Measurements from ENCODE around the gene P3H2. TPM values are rescaled to one million over a fixed set of nuclear protein-coding genes. Genes with fewer than 3 reads are reported as not detected.

The P3H2 gene
- total and polyA plus RNA-seq, 2 donors (not counting 1 experiment from before 2014, with no cell fraction given): not detected

- Histone ChIP-seq H3K4me3 (ENCODE audit: control extremely low read depth in 1 of 5, extremely low read depth in 1 of 5, insufficient read depth in 1 of 5, low read depth in 2 of 5, low read length in 4 of 5) (no peak overlapping the region), H3K4me1 (ENCODE audit: control insufficient read depth in 2 of 2, insufficient read depth in 2 of 2, low read length in 2 of 2) (no peaks in the 10 kb centered on the region), H3K9ac (ENCODE audit: low read length) (no peak overlapping the region), H2AFZ (ENCODE audit: insufficient read depth, low read depth, low read length, poor library complexity, severe bottlenecking) (no peak overlapping the region), H3K79me2 (ENCODE audit: control insufficient read depth, insufficient read depth, low read length) (no peaks in the 10 kb centered on the region), H4K20me1 (ENCODE audit: control insufficient read depth, insufficient read depth, low read length, poor library complexity, severe bottlenecking) (no peaks in the 10 kb centered on the region), H3K27me3 (replicated peaks in 1 of 4; ENCODE audit: control extremely low read depth in 1 of 4, control insufficient read depth in 3 of 4, insufficient read depth in 4 of 4, low read length in 3 of 4) (peaks cover 0 to 4% (median 0%) of the 10 kb centered on the region in 4 experiments), H3K9me3 (ENCODE audit: control extremely low read depth in 1 of 3, control insufficient read depth in 2 of 3, insufficient read depth in 1 of 3, low read length in 2 of 3) (no peaks in the 10 kb centered on the region), H3K4me2 (replicated peaks; ENCODE audit: low read depth, low read length, poor library complexity, severe bottlenecking) (no peak overlapping the region), H3K36me3 (replicated peaks in 1 of 2; ENCODE audit: control extremely low read depth in 1 of 2, control insufficient read depth in 1 of 2, extremely low read depth in 1 of 2, insufficient read depth in 2 of 2, low read length in 1 of 2) (no peaks in the 10 kb centered on the region), H3K27ac (ENCODE audit: low read length in 2 of 2) (no peak overlapping the region)
- H3K9me3 Mint-ChIP-seq (ENCODE audit: insufficient read depth): no peaks in the 10 kb centered on the region
- H3K27ac Mint-ChIP-seq: no peak overlapping the region
- no peaks in the 10 kb centered on the region for H3K4me1 Mint-ChIP-seq
- ATAC-seq (ENCODE audit: low read depth) (no peak), DNase-seq (no peak)
- ChIA-PET CTCF (no interaction called here), POLR2A (no interaction called here)
- H3K27me3 Mint-ChIP-seq: peaks cover 9% of the 10 kb centered on the region
- no CpG with 5 or more reads among the region's 3 CpGs for WGBS (ENCODE audit: insufficient coverage)
- H3K4me3 Mint-ChIP-seq: no peak overlapping the region
- TF ChIP-seq EZH2 (IDR thresholded peaks at IDR 0.05; ENCODE audit: borderline replicate concordance, insufficient read depth, low read depth, low read length, poor library complexity, severe bottlenecking) (no peak), CTCF (IDR thresholded peaks at IDR 0.05) (no peak)
- intact Hi-C loops (cut with micrococcal nuclease): no loop called here
These were observed 205.9 kb downstream of the P3H2 start for GRCh38 chr3:189914799-189915198.

GRCh38 chr3:189911001-189911400, 209.7 kb downstream of the P3H2 start:
- Mint-ChIP-seq H3K4me3 (no peak overlapping the region), H3K27me3 (peaks cover 17% of the 10 kb centered on the region), H3K9me3 (ENCODE audit: insufficient read depth) (no peaks in the 10 kb centered on the region), H3K4me1 (no peaks in the 10 kb centered on the region), H3K27ac (no peak overlapping the region)
- H3K79me2 ChIP-seq (ENCODE audit: control insufficient read depth, insufficient read depth, low read length): no peaks in the 10 kb centered on the region
- WGBS (ENCODE audit: insufficient coverage): 17% methylated on average over 1 of the region's 1 CpG
- no peak overlapping the region for H3K27ac ChIP-seq (ENCODE audit: low read length in 2 of 2)
- no peak overlapping the region for H3K9ac ChIP-seq (ENCODE audit: low read length)
- TF ChIP-seq EZH2 (IDR thresholded peaks at IDR 0.05; ENCODE audit: borderline replicate concordance, insufficient read depth, low read depth, low read length, poor library complexity, severe bottlenecking): no peak
- TF ChIP-seq CTCF (IDR thresholded peaks at IDR 0.05): no peak
- intact Hi-C loops (cut with micrococcal nuclease): no loop called here
- H3K36me3 ChIP-seq (replicated peaks in 1 of 2; ENCODE audit: control extremely low read depth in 1 of 2, control insufficient read depth in 1 of 2, extremely low read depth in 1 of 2, insufficient read depth in 2 of 2, low read length in 1 of 2): no peaks in the 10 kb centered on the region
- H3K4me3 ChIP-seq (ENCODE audit: control extremely low read depth in 1 of 5, extremely low read depth in 1 of 5, insufficient read depth in 1 of 5, low read depth in 2 of 5, low read length in 4 of 5): no peak overlapping the region
- no peak overlapping the region for H3K4me2 ChIP-seq (replicated peaks; ENCODE audit: low read depth, low read length, poor library complexity, severe bottlenecking)
- H4K20me1 ChIP-seq (ENCODE audit: control insufficient read depth, insufficient read depth, low read length, poor library complexity, severe bottlenecking): no peaks in the 10 kb centered on the region
- ChIA-PET POLR2A (no interaction called here), CTCF (no interaction called here)
- DNase-seq (no peak), ATAC-seq (ENCODE audit: low read depth) (no peak)
- H2AFZ ChIP-seq (ENCODE audit: insufficient read depth, low read depth, low read length, poor library complexity, severe bottlenecking): no peak overlapping the region
- H3K4me1 ChIP-seq (ENCODE audit: control insufficient read depth in 2 of 2, insufficient read depth in 2 of 2, low read length in 2 of 2): no peaks in the 10 kb centered on the region
- H3K9me3 ChIP-seq (ENCODE audit: control extremely low read depth in 1 of 3, control insufficient read depth in 2 of 3, insufficient read depth in 1 of 3, low read length in 2 of 3): no peaks in the 10 kb centered on the region
- H3K27me3 ChIP-seq (replicated peaks in 1 of 4; ENCODE audit: control extremely low read depth in 1 of 4, control insufficient read depth in 3 of 4, insufficient read depth in 4 of 4, low read length in 3 of 4): peaks cover 0 to 4% (median 0%) of the 10 kb centered on the region in 4 experiments

Measured in B cell (primary cell).